OCI-LY3 (cell line): ENCODE data around the gene PRPSAP1.

ENCODE experiments used
- EZH2phosphoT487 ChIP-seq: fragments of 200-600 bp; shearing (Covaris generic); IDR thresholded peaks from 2 replicates; pipeline ENCODE4 v1.6.1; 2018; ENCODE audit warnings: antibody characterized with exemption, mixed run types, low read depth
- TF ChIP-seq, protein P1 (sequence below): fragments of 200-600, 300-600 bp; sonication (generic); IDR thresholded peaks from 2 replicates; pipeline ENCODE4 v1.5.1; 2014; ENCODE audit warnings: antibody characterized with exemption, low read length, low read depth

- TF ChIP-seq, protein P1, sequence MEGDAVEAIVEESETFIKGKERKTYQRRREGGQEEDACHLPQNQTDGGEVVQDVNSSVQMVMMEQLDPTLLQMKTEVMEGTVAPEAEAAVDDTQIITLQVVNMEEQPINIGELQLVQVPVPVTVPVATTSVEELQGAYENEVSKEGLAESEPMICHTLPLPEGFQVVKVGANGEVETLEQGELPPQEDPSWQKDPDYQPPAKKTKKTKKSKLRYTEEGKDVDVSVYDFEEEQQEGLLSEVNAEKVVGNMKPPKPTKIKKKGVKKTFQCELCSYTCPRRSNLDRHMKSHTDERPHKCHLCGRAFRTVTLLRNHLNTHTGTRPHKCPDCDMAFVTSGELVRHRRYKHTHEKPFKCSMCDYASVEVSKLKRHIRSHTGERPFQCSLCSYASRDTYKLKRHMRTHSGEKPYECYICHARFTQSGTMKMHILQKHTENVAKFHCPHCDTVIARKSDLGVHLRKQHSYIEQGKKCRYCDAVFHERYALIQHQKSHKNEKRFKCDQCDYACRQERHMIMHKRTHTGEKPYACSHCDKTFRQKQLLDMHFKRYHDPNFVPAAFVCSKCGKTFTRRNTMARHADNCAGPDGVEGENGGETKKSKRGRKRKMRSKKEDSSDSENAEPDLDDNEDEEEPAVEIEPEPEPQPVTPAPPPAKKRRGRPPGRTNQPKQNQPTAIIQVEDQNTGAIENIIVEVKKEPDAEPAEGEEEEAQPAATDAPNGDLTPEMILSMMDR = no peak
- TF ChIP-seq EZH2phosphoT487 = no peak
Measured at GRCh38 chr17:76345377-76345974, 8.2 kb downstream of the PRPSAP1 start.
